ENCODE results near the gene CCR5. TPM values are rescaled to one million over a fixed set of nuclear protein-coding genes. Genes with fewer than 3 reads are reported as not detected.

CCR5 gene
- total RNA-seq, 1 experiment from 2014 or later = not detected

DNA sequence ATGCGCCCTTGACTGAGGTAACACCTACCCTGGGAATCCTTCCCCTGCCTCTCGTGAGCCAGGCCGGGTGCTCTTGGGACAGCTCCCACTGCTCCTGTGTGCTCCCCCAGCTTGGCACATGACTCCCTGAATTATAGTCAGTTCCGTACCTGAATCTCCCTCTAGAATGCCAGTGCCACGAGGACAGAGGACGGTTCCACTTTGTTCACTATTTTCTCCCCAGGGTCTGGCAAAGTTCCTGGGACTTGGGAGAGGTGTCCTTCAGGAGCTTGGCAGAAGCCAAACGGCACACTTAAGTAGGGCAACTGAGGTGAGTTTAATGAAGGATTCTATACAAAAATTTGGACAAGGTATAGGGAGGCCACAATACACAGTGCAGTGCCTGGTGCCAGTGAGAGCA is 26.4 kb downstream of the CCR5 start:
- TF ChIP-seq, protein P1, sequence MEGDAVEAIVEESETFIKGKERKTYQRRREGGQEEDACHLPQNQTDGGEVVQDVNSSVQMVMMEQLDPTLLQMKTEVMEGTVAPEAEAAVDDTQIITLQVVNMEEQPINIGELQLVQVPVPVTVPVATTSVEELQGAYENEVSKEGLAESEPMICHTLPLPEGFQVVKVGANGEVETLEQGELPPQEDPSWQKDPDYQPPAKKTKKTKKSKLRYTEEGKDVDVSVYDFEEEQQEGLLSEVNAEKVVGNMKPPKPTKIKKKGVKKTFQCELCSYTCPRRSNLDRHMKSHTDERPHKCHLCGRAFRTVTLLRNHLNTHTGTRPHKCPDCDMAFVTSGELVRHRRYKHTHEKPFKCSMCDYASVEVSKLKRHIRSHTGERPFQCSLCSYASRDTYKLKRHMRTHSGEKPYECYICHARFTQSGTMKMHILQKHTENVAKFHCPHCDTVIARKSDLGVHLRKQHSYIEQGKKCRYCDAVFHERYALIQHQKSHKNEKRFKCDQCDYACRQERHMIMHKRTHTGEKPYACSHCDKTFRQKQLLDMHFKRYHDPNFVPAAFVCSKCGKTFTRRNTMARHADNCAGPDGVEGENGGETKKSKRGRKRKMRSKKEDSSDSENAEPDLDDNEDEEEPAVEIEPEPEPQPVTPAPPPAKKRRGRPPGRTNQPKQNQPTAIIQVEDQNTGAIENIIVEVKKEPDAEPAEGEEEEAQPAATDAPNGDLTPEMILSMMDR (IDR thresholded peaks at IDR 0.05; ENCODE audit: unreplicated experiment) = no peak
- Mint-ChIP-seq H3K4me3 (ENCODE audit: unreplicated experiment) (no peak overlapping the region), H3K27ac (ENCODE audit: low read depth, unreplicated experiment) (no peak overlapping the region), H3K9me3 (ENCODE audit: unreplicated experiment) (no peaks in the 10 kb centered on the region), H3K27me3 (ENCODE audit: insufficient read depth, unreplicated experiment) (no peaks in the 10 kb centered on the region), H3K4me1 (ENCODE audit: insufficient read depth, unreplicated experiment) (peaks cover 17% of the 10 kb centered on the region), H3K36me3 (ENCODE audit: insufficient read depth, unreplicated experiment) (peaks cover 6% of the 10 kb centered on the region)
- intact Hi-C loops (cut with micrococcal nuclease) = no loop called here
- no TSS peak for BruUV-seq (replicated peaks)
- no peak for DNase-seq (ENCODE audit: unreplicated experiment)
- POLR2A ChIA-PET = interaction anchor here (1.3 kb wide), 1 partner anchor 10 kb away, joined by 3 read pairs; no protein-coding TSS in a partner anchor
- CTCF ChIA-PET = no interaction called here

DNA sequence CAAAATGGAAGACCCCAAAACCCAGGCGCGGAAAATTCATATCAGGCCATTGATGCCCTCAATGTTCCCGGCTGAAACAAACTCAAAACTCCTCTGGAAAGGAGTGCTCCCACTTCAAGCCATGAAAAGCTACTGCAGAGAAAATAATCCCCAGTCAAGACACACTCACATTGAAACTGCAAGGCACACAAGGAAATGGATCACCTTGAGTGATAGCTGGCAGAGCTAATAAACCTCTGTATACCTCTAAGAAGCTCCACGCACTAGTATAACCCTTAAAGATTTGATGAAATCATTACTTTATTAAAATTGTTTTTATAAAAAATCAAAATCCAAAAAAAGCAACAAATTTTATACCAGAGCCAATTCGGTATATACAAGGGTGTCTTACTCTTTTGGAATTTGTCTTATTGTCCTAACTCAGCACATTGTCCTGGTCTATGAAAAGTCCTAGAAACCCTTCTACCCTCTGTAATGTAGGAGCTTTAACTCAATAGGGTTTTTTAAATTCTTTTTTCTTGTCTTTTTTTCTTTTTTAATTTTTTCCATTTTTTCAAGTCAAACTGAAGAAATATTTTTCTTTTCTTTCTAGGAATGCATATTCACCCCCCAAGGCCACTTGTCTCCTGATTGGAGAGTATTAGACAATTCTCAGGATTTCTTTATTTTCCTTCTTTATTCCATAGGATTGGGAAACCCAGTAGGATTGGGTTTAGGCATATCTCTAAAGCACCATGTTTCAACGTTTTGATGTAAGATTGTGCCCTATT is 27.6 kb downstream of the CCR5 start:
- POLR2A ChIA-PET = interaction anchor here (1.3 kb wide), 1 partner anchor 11 kb away, joined by 3 read pairs; no protein-coding TSS in a partner anchor
- Mint-ChIP-seq H3K36me3 (ENCODE audit: insufficient read depth, unreplicated experiment) (peaks cover 1% of the 10 kb centered on the region), H3K4me1 (ENCODE audit: insufficient read depth, unreplicated experiment) (peaks cover 7% of the 10 kb centered on the region), H3K27ac (ENCODE audit: low read depth, unreplicated experiment) (no peak overlapping the region), H3K27me3 (ENCODE audit: insufficient read depth, unreplicated experiment) (no peaks in the 10 kb centered on the region), H3K9me3 (ENCODE audit: unreplicated experiment) (no peaks in the 10 kb centered on the region), H3K4me3 (ENCODE audit: unreplicated experiment) (no peak overlapping the region)
- no TSS peak for BruUV-seq (replicated peaks)
- DNase-seq (ENCODE audit: unreplicated experiment) = no peak
- CTCF ChIA-PET = interaction anchor here (0.6 to 0.7 kb wide), 2 partner anchors 91 to 302 kb away, joined by 3 to 4 read pairs; no protein-coding TSS in a partner anchor
- TF ChIP-seq, protein P1 (IDR thresholded peaks at IDR 0.05; ENCODE audit: unreplicated experiment) = no peak
- intact Hi-C loops (cut with micrococcal nuclease) = no loop called here

DNA sequence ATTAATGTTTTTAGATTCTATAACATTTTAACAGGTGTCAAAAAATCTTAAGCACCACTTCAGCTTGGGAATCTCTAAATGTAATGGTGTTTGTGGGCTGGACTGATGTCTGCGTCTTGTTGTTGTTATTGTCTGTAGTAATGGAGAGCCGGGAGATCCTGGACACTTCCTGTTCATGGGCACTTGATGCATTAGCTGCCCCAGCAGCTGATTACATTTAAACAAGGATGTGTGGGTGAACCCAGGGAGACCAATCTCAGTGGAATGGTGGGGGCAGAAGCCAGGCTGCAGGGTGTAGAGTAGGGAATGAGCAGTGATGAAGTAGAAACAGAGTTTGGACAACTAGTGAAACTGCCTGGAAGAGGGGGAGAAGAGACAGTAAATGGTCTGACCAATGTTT is 28.4 kb downstream of the CCR5 start:
- ChIA-PET POLR2A (no interaction called here), CTCF (interaction anchor here (0.6 to 1.4 kb wide), 3 partner anchors 90 to 320 kb away, joined by 3 to 4 read pairs (median 3); no protein-coding TSS in a partner anchor)
- no peaks in the 10 kb centered on the region for H3K9me3 Mint-ChIP-seq (ENCODE audit: unreplicated experiment)
- no peaks in the 10 kb centered on the region for H3K36me3 Mint-ChIP-seq (ENCODE audit: insufficient read depth, unreplicated experiment)
- peaks cover 5% of the 10 kb centered on the region for H3K4me1 Mint-ChIP-seq (ENCODE audit: insufficient read depth, unreplicated experiment)
- no peaks in the 10 kb centered on the region for H3K27me3 Mint-ChIP-seq (ENCODE audit: insufficient read depth, unreplicated experiment)
- no peak overlapping the region for H3K4me3 Mint-ChIP-seq (ENCODE audit: unreplicated experiment)
- DNase-seq (ENCODE audit: unreplicated experiment) = no peak
- no TSS peak for BruUV-seq (replicated peaks)
- no peak overlapping the region for H3K27ac Mint-ChIP-seq (ENCODE audit: low read depth, unreplicated experiment)
- TF ChIP-seq, protein P1 (IDR thresholded peaks at IDR 0.05; ENCODE audit: unreplicated experiment) = no peak
- intact Hi-C loops (cut with micrococcal nuclease) = no loop called here

DNA sequence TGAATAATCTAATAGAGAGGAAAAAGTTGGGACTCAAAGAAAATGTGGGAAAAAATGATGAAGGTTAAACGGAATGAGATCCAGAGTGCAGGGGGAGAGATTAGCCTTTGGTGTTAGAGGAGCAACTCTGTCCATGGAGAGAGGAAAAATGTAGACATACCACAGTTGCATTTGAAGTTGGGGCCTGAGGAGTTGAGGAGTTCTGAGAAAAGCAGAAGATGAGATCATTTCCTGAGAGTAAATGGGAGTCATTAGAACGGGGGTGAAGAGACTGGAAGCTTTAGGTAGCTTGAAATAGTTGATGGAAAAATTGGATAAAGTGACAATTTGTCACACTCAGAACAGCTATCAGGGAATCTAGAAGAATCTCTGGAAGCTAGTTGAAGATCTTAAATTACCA is 28.8 kb downstream of the CCR5 start:
- intact Hi-C loops (cut with micrococcal nuclease) = no loop called here
- H3K27ac Mint-ChIP-seq (ENCODE audit: low read depth, unreplicated experiment) = no peak overlapping the region
- no peak for DNase-seq (ENCODE audit: unreplicated experiment)
- no TSS peak for BruUV-seq (replicated peaks)
- H3K36me3 Mint-ChIP-seq (ENCODE audit: insufficient read depth, unreplicated experiment) = no peaks in the 10 kb centered on the region
- TF ChIP-seq, protein P1 (IDR thresholded peaks at IDR 0.05; ENCODE audit: unreplicated experiment) = no peak
- ChIA-PET POLR2A (no interaction called here), CTCF (interaction anchor here (0.7 to 1.4 kb wide), 2 partner anchors 11 to 320 kb away, joined by 3 read pairs; no protein-coding TSS in a partner anchor)
- H3K27me3 Mint-ChIP-seq (ENCODE audit: insufficient read depth, unreplicated experiment) = no peaks in the 10 kb centered on the region
- H3K4me3 Mint-ChIP-seq (ENCODE audit: unreplicated experiment) = no peak overlapping the region
- no peaks in the 10 kb centered on the region for H3K9me3 Mint-ChIP-seq (ENCODE audit: unreplicated experiment)
- H3K4me1 Mint-ChIP-seq (ENCODE audit: insufficient read depth, unreplicated experiment) = peaks cover 5% of the 10 kb centered on the region
